Measurements from ENCODE around the gene CLEC18B. TPM values are rescaled to one million over a fixed set of nuclear protein-coding genes. Genes with fewer than 3 reads are reported as not detected.
"Not testable (repeated sequence)": the region's sequence is repeated elsewhere in the genome, so short reads cannot be mapped to it uniquely, and the experiment has no call there.

The CLEC18B gene
- total RNA-seq, 2 experiments from 2014 or later, result 1.5 to 1.7 TPM

DNA sequence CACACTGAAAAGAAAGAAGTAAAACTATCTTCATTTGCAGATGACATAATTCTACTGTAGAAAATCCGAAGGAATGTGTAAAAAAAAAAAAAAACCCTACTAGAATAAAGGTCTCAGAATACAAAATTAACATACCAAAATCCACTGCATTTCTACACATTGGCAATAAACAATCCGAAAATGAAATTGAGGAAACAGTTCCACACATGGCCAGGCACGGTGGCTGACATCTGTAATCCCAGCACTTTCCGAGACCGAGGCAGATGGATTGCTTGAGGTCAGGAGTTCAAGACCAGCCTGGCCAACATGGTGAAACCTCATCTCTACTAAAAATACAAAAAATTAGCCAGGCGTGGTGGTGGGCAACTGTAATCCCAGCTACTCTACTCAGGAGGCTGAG is 4.5 kb upstream of the CLEC18B start:
- ATAC-seq (ENCODE audit: low read depth); H3K36me3 Mint-ChIP-seq; H3K4me3 Mint-ChIP-seq; H3K27me3 Mint-ChIP-seq; H3K9me3 Mint-ChIP-seq; DNase-seq; H3K27ac Mint-ChIP-seq; H3K4me1 Mint-ChIP-seq; POLR2A ChIA-PET: not testable (repeated sequence)

DNA sequence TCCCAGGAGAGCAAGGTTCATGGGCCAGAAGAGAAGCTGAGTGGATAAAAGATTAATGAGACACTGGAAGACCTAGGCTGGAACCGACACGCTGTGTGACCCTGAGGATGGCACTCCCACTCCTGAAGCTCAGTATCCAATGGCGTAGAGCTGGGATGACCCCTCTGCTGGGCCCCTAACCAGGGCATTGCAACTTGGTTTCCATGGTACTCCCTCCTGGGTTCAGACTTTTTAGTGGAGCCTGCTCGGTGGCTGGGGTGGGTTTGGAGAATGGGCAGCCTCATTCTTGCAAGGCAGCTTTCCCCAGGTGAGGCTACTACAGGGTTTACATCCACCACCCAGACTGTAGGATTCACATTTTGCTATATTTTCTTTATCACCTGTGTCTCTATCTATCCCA is 2.4 kb upstream of the CLEC18B start:
- DNase-seq; H3K36me3 Mint-ChIP-seq; H3K4me3 Mint-ChIP-seq; H3K27ac Mint-ChIP-seq; H3K27me3 Mint-ChIP-seq; POLR2A ChIA-PET; H3K4me1 Mint-ChIP-seq; ATAC-seq (ENCODE audit: low read depth); H3K9me3 Mint-ChIP-seq: not testable (repeated sequence)

DNA sequence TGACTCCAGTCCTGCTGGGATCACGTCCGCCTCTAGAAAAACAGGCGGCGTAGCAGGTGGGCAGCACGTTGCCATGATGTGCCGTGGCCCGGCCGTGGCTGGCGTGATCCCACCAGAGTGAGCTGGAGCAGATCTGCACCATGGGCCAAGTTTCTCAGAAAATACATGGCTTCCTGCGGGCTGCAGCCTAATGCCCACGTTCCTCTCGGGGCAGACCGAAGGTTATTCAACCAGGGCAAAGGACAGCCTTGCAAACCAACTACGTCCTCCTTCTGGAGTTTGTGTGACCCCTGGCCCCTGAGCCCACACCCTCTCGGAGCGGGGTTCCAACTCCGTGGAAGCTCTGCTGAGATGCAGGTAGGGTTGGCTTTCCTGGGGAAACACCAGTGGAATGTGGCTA is 808 bp upstream of the CLEC18B start:
- H3K9me3 Mint-ChIP-seq; ATAC-seq (ENCODE audit: low read depth); DNase-seq; H3K27me3 Mint-ChIP-seq; H3K4me1 Mint-ChIP-seq; H3K36me3 Mint-ChIP-seq; H3K4me3 Mint-ChIP-seq; H3K27ac Mint-ChIP-seq; POLR2A ChIA-PET: not testable (repeated sequence)

DNA sequence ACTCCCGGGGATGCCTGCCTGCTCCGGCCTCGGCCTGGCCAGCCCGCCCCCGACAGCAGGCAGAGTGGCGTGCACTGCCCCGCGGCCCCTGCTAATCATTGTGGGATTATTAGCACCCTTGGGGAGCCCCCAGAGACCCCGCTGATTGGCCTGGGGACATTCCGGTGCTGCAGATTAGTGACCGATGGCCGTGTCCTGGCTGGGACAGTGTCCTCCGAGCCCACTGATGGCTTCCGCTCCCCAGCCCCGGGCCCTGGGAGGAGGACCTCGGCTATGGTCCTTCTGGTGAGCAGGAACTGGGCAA is 156 bp upstream of the CLEC18B start:
- DNase-seq; H3K4me3 Mint-ChIP-seq; H3K27me3 Mint-ChIP-seq; ATAC-seq (ENCODE audit: low read depth); H3K27ac Mint-ChIP-seq; H3K4me1 Mint-ChIP-seq; POLR2A ChIA-PET; H3K36me3 Mint-ChIP-seq; H3K9me3 Mint-ChIP-seq: not testable (repeated sequence)

DNA sequence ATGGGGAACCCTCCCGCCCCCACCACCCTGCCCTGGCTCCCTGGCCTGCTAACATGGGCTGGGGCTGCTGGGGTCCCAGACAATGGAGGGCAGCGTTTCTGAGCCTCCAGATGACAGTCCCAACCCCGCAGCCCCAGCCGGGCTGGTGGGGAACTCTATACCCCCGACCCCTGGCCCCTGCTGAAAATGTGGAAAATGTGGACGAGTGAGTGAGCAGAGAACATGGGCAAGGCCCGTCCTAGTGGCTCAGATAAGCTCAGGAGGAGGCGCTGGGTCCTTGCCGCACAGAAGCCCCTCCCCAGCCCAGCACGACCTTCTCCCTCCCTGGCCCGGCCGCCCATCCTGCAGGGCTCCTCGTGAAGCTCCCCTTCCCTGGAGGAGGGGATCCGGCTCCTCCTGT is 1.5 kb downstream of the CLEC18B start:
- POLR2A ChIA-PET; H3K27ac Mint-ChIP-seq; H3K9me3 Mint-ChIP-seq; DNase-seq; ATAC-seq (ENCODE audit: low read depth); H3K4me1 Mint-ChIP-seq; H3K4me3 Mint-ChIP-seq; H3K27me3 Mint-ChIP-seq; H3K36me3 Mint-ChIP-seq: not testable (repeated sequence)

DNA sequence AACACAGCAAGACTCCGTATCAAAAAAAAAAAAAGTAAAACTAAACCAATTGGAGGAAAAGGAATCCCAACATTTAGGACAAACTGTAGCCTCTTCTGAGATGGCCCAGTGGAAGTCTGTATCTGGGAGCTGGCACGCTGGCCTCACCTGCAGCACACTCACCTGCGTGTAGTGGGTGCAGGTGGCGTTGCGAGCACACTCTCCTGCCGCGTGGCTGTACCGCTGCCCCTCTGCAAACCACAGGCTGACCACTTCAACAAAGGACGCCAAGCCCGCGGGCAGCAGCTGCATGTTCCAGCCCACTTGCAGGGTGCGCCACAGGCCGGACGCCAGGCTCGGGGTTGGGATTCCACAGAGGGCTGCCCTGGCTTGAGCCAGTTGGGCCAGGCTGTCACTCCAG is 3.4 kb downstream of the CLEC18B start:
- H3K27ac Mint-ChIP-seq; H3K27me3 Mint-ChIP-seq; POLR2A ChIA-PET; H3K9me3 Mint-ChIP-seq; H3K36me3 Mint-ChIP-seq; H3K4me1 Mint-ChIP-seq; H3K4me3 Mint-ChIP-seq; DNase-seq; ATAC-seq (ENCODE audit: low read depth): not testable (repeated sequence)

DNA sequence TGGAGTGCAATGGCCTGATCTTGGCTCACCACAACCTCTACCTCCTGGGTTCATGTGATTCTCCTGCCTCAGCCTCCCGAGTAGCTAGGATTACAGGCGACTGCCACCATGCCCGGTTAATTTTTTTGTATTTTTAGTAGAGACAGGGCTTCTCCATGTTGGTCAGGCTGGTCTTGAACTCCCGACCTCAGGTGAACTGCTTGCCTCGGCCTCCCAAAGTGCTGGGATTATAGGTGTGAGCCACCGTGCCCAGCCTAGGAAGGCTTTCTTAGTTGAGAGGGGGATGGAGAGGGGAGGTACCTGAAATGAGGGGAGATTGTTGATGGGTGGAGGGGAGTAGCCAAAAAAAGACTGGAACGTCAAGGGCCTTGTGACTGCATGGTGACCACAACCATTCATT is 7.4 kb downstream of the CLEC18B start:
- H3K27ac Mint-ChIP-seq; POLR2A ChIA-PET; H3K27me3 Mint-ChIP-seq; H3K4me3 Mint-ChIP-seq; ATAC-seq (ENCODE audit: low read depth); H3K9me3 Mint-ChIP-seq; H3K4me1 Mint-ChIP-seq; H3K36me3 Mint-ChIP-seq; DNase-seq: not testable (repeated sequence)

DNA sequence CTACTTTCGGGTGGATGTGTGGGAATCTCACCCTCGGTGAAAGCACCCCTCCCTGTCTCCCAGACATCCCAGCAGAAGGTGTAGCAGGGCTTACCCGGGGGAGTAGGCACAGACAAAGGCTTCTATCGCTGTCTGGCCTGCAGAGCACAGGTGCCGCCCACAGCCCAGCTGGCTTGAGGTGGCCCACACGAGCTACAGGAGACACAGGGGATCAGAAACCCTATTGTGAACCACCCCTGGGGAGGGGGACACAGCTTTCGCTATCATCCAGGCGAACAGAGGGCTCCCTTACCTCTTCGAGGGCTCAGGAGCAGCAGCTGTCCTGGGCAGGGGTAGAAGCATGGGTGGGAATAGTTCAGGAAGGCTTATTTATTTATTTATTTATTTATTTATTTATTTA is 7.8 kb downstream of the CLEC18B start:
- POLR2A ChIA-PET, H3K27ac Mint-ChIP-seq: not testable (repeated sequence)

DNA sequence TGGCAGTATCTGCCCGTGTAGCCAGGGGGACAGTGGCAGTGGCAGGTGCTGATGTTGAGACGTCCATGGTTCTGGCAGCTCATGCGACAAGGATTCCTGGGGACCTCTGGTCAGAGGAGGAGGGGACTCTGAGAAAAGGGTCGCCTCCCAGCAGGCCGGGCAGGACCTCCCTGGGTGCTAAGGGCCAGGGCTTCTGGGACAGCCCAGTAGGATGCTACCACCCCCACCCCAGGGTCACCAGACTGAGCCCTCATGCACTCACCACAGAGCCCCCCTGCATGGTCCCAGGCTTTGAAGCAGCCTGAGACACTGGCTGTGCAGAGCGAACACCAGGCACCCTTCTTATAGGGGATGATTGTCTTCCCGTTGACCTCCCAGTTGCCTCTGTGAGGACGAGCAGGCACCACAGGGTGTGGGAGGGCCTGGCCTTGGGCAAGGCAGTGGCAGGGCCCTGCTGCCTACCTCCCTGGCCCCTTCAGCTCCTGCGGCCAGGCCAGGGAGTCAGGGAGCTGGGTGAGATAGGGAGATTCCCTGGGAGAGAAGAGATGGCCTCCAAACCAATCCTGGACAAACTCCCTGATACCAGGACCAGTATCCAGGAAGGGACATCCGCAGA is 8.4 kb downstream of the CLEC18B start:
- DNase-seq; POLR2A ChIA-PET; H3K9me3 Mint-ChIP-seq; ATAC-seq (ENCODE audit: low read depth); H3K36me3 Mint-ChIP-seq; H3K27ac Mint-ChIP-seq; H3K4me1 Mint-ChIP-seq; H3K27me3 Mint-ChIP-seq; H3K4me3 Mint-ChIP-seq: not testable (repeated sequence)

More for the DNA sequence above, 7.8 kb downstream of the CLEC18B start:
- not testable (repeated sequence) for H3K27me3 Mint-ChIP-seq; DNase-seq; H3K4me3 Mint-ChIP-seq; H3K36me3 Mint-ChIP-seq; H3K9me3 Mint-ChIP-seq; ATAC-seq (ENCODE audit: low read depth); H3K4me1 Mint-ChIP-seq

DNA sequence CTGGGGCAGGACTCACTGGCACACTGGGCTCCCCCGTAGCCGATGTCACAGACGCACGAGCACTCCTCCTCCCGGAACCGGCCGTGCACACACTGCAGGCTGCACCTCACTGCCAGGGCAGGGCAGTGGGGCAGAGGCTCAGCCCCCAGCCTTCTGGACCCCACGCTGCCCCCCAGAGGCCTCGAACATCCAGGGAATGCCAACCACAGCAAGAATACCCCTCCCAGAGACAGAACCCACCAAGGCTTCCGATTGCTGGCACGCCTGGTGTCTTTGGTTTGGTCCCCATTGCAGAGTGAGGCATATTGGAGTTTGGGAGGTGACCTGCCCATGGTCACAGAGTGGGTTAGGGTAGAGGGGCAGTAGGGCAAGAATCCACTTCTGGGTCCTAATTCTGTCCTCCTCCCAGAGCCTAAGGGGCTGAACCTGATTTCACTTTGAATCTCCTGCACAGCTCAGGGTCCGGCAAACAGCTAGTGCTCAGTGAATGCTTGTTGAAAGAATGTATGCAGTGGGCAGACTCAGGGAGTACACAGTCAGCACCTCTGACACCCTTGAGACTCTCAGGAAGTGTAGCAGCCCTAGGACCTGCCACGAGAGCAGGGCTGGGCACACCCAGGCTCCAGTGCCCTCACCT is 9.0 kb downstream of the CLEC18B start:
- ATAC-seq (ENCODE audit: low read depth); H3K27me3 Mint-ChIP-seq; H3K4me3 Mint-ChIP-seq; H3K9me3 Mint-ChIP-seq; H3K4me1 Mint-ChIP-seq; POLR2A ChIA-PET; H3K27ac Mint-ChIP-seq; H3K36me3 Mint-ChIP-seq; DNase-seq: not testable (repeated sequence)

DNA sequence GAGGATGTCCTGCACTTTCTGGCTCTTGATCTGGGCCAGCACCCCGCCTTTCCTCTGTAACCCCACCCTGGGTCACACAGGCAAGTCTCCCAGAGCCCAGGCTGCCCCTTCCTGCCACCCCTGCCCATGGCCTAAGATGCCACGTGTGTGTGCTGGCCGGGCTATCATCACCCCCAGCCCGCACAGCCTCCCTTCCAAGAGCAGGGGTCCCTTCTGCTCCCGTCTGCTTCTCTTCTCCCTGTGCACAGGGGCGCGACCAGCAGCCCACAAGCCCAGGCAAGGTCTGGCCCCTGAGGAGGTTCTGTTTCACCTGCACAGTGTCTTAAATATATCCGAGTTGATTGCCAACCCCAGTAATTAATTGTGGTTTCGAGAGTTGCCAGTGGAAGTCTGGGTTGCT is 10.3 kb downstream of the CLEC18B start:
- H3K27me3 Mint-ChIP-seq; H3K27ac Mint-ChIP-seq; DNase-seq; H3K4me1 Mint-ChIP-seq; POLR2A ChIA-PET; H3K36me3 Mint-ChIP-seq; H3K4me3 Mint-ChIP-seq; H3K9me3 Mint-ChIP-seq; ATAC-seq (ENCODE audit: low read depth): not testable (repeated sequence)

DNA sequence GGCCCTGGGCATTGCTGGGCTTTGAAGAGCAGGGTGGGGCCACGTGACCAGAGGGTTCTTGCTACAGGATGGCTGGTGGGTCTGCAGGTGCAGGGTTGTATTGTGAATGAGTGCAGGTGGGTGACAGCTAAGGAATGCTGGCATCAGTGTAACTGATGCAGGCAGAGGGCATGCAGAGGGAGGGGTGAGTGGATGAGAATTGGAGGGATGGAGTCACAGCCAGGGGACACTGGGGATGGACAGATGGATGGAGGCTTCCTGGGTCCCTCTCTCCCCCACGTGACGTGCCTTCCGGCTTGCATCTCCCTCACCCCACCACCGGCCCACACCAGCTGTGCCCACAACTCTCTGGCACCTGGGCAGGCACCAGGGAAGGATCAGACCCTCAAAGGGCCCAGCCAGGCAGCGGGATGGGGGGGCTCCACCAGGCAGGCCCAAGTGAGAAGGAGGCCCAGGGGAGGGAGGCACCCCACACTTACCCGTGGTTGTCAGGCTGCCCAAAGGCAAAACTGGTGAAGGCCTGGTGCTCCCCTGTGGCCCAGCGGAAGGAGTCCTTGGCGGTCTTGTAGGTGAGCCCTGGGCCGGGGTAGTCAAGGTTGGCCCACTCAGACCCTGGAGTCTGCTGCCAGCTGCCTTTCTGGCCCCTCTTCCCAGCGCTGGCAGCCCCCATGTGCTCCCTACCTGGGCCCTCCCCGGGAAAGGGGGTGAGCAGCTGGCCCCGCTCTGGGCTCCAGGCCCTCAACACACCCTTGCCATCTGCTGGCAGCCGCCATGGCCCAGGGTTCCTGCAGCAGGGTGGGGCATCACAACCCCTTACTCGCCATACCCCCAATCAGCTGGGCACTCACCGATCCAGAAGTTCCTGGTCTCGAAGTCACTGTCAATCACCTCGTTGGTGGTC is 11.0 kb downstream of the CLEC18B start:
- H3K27ac Mint-ChIP-seq, H3K27me3 Mint-ChIP-seq, POLR2A ChIA-PET, H3K4me1 Mint-ChIP-seq, H3K36me3 Mint-ChIP-seq, H3K9me3 Mint-ChIP-seq, DNase-seq, H3K4me3 Mint-ChIP-seq: not testable (repeated sequence)
- peak; percentile 16 for ATAC-seq (ENCODE audit: low read depth)

DNA sequence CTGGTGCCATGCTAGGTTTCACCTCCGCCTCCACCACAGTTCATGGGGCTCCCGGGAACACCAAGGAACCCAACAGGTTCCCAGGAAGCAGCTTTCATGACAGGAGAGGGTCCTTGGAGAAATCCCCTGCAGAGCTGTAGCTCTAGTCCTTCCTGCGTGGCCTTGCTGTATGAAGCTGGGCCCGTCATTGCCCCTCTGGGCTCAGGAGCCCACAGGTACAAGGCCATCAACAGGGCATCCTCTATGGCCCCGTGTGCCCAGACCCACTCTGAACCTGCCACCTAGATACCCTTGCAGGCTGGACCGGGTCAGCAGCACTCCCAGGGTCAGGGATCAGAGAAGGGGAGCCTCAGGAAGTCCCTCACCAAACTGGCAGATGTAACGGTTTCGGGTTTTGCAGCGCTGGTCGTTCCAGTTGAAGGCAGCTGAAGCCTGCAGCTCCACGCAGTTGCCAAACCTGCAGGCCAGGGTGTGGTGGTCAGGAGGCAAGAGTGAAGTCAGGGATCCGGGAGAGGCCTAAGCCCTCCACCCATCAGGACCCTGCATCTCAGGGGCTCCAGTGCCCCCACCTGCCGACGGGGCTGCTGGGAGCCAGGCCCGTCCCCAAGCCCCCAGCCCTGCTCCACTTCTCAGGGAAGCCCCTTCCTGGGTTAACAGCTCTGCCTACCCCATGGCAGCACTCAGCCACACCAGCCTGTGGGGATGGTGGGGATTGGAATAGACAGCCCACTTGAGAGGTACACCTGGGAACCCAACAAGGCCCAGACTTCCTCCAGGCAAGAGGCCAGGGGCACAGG is 11.9 kb downstream of the CLEC18B start:
- H3K27me3 Mint-ChIP-seq; POLR2A ChIA-PET; ATAC-seq (ENCODE audit: low read depth); DNase-seq; H3K9me3 Mint-ChIP-seq; H3K36me3 Mint-ChIP-seq; H3K4me1 Mint-ChIP-seq; H3K27ac Mint-ChIP-seq; H3K4me3 Mint-ChIP-seq: not testable (repeated sequence)

All from activated naive CD8-positive, alpha-beta T cell treated with anti-CD3 and anti-CD28 coated beads, Interleukin-2, amount 10 ng/mL, durations not matched to agents 7 days and 5 days (primary cell).